ENCODE measurements around the gene OCIAD1.

GRCh38 chr4:48905363-48906015 is 74.6 kb downstream of the OCIAD1 start:
- TF ChIP-seq POLR2A (IDR thresholded peaks at IDR 0.05) (no peak), CTCF (IDR thresholded peaks at IDR 0.05) (no peak)
